GM12878 (cell line): ENCODE results near the gene MEGF9. TPM values are rescaled to one million over a fixed set of nuclear protein-coding genes. Genes with fewer than 3 reads are reported as not detected.

Source experiments
- E2F4 ChIP-seq: IDR thresholded peaks from 2 replicates; pipeline ENCODE4 v1.6.1; 2012; ENCODE audit warnings: low read depth, low read length, improper control_type of control experiment
- EED ChIP-seq: sonication (generic); IDR thresholded peaks from 2 replicates; pipeline ENCODE4 v1.6.1; 2016; ENCODE audit warnings: antibody characterized with exemption, low read depth
- FOXM1 ChIP-seq: IDR thresholded peaks from 2 replicates; pipeline ENCODE4 v1.6.1; 2012; ENCODE audit warnings: low read depth, mild to moderate bottlenecking, inconsistent platforms, low read length, moderate library complexity
- GATAD2B ChIP-seq: fragments of 450-650 bp; conservative IDR thresholded peaks from 2 replicates; pipeline ENCODE4 v1.6.1; 2017; ENCODE audit warnings: low read depth, mild to moderate bottlenecking, moderate library complexity
- JUND ChIP-seq: IDR thresholded peaks from 2 replicates; pipeline ENCODE4 v1.6.1; 2012; ENCODE audit warnings: low read depth, mild to moderate bottlenecking, low read length, improper control_type of control experiment, moderate library complexity
- MAX ChIP-seq: IDR thresholded peaks from 2 replicates; pipeline ENCODE4 v1.6.1; 2012; ENCODE audit warnings: low read depth, low read length, improper control_type of control experiment
- NR2F1 ChIP-seq: fragments of 450-650 bp; conservative IDR thresholded peaks from 2 replicates; pipeline ENCODE4 v1.6.1; 2017; ENCODE audit warnings: mild to moderate bottlenecking
- PAX8 ChIP-seq: fragments of 450-650 bp; IDR thresholded peaks from 2 replicates; pipeline ENCODE4 v1.6.1; 2017; ENCODE audit warnings: mild to moderate bottlenecking, moderate library complexity
- RBBP5 ChIP-seq: fragments of 200-600 bp; sonication (generic); conservative IDR thresholded peaks from 2 replicates; pipeline ENCODE4 v1.6.1; 2016
- STAT1 ChIP-seq: fragments of 450-650 bp; conservative IDR thresholded peaks from 2 replicates; pipeline ENCODE4 v1.6.1; 2014; ENCODE audit warnings: antibody characterized with exemption, mild to moderate bottlenecking
- SUPT20H ChIP-seq: IDR thresholded peaks from 2 replicates; pipeline ENCODE4 v1.6.1; 2011; ENCODE audit warnings: low read depth, mild to moderate bottlenecking, low read length, moderate library complexity, borderline replicate concordance; ENCODE audit not compliant: control insufficient read depth
- polyA plus RNA-seq, 11 experiments: library from polyadenylated mRNA; depleted of rRNA in 4 of 11; unstranded in 6 of 11; stranded (reverse) in 5 of 11; fragments of >200 nt; fragmentation: Nextera tagmentation in 4 of 11; fragmentation: Illumina TruSeq in 1 of 11; extraction: Ambion mirVana in 4 of 11; extraction: Trizol in 1 of 11; gene quantifications; 1 replicate in 1 of 11; 2 replicates in 10 of 11; pipeline versions ENCODE4 v1.2.1 to v1.2.3, GENCODE V29; 2011 to 2016; ENCODE audit warnings: inconsistent platforms in 2 of 11, missing spikeins in 2 of 11, low read depth in 1 of 11
- total RNA-seq, 4 experiments: library from RNA; depleted of rRNA in 3 of 4; stranded (reverse); fragments of >200 nt in 3 of 4; fragmentation: Illumina TruSeq in 1 of 4; extraction: Trizol in 1 of 4; gene quantifications; 2 replicates each; pipeline versions ENCODE4 v1.2.1 to v1.2.3, GENCODE V29; 2013 to 2021
- TF ChIP-seq, protein P1 (sequence below): fragments of 450-650 bp; IDR thresholded peaks from 2 replicates; pipeline ENCODE4 v1.6.1; 2014; ENCODE audit warnings: mild to moderate bottlenecking
- TF ChIP-seq, protein P2 (sequence below): IDR thresholded peaks from 2 replicates; pipeline ENCODE4 v1.6.1; 2011; ENCODE audit warnings: low read depth, mild to moderate bottlenecking, low read length, moderate library complexity, borderline replicate concordance; ENCODE audit errors: extremely low read depth

Gene MEGF9
- total and polyA plus RNA-seq, 10 of the 15 experiments (the other 5 are each of a cell fraction or from before 2014, with no cell fraction given) = 0.71 to 5.1 (median 2.6) TPM

DNA sequence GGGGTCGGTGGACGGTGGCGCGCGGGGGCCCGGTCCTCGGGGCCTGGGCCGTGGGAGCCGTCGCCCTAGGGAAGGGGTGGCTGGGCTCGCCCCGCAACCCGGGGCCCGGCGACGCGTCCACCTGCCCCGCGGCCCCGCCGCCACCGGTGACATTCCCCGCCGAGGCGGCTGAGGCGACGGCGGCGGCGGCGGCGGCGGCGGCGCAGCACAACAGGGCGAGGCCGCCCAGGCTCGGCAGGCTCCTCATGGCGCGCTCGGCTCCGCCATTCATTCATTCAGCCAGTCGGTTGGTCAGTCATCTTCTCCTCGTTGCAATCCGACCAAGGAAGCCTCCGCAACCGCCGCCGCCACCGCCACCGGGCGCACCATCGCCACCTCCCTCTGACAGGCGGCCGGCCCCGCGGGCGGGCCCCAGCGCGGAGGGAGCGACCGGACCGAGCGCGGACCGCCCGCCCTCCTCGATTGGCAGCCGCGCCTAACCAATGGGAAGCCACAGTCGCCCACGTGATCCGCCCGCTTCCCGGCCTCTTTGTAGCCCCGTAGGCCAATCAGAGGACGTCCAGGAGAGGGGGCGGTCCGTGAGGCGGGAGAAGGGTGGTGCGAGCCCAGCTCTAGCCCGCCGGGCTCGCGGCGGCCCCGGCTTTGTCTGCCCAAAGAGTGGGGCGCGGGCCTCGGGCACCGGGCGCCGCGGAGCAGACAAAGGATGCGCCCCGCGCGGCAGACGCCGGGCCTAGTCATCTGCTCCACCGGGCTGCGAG, at the start of gene MEGF9 (continued):
- peak; percentile 65; the same call in 1 of the 2 replicates for TF ChIP-seq E2F4
- TF ChIP-seq PAX8 = no peak
- no peak for TF ChIP-seq FOXM1
- TF ChIP-seq, protein P1, sequence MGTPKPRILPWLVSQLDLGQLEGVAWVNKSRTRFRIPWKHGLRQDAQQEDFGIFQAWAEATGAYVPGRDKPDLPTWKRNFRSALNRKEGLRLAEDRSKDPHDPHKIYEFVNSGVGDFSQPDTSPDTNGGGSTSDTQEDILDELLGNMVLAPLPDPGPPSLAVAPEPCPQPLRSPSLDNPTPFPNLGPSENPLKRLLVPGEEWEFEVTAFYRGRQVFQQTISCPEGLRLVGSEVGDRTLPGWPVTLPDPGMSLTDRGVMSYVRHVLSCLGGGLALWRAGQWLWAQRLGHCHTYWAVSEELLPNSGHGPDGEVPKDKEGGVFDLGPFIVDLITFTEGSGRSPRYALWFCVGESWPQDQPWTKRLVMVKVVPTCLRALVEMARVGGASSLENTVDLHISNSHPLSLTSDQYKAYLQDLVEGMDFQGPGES = peak; percentile 91
- TF ChIP-seq JUND = no peak
- TF ChIP-seq STAT1 = no peak
- peak; percentile 93 for TF ChIP-seq MAX
- TF ChIP-seq, protein P2, sequence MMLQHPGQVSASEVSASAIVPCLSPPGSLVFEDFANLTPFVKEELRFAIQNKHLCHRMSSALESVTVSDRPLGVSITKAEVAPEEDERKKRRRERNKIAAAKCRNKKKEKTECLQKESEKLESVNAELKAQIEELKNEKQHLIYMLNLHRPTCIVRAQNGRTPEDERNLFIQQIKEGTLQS = peak; percentile 87
- TF ChIP-seq GATAD2B = peak; percentile 60; the same call in 1 of the 2 replicates
- no peak for TF ChIP-seq SUPT20H
- TF ChIP-seq RBBP5 = no peak
- no peak for TF ChIP-seq NR2F1
- TF ChIP-seq EED = no peak
